ENCODE data around the gene IFNA2.
A peak's percentile ranks its signal among the peaks of the same experiment; 100 is the strongest.
"Not testable (repeated sequence)": the region's sequence is repeated elsewhere in the genome, so short reads cannot be mapped to it uniquely, and the experiment has no call there.

IFNA2 gene

GRCh38 chr9:21385131-21385670 lies at the start of gene IFNA2:
Gene IFNA2, minus strand, starts transcription at chr9:21385398. Its CDS starts 69 bp downstream, at chr9:21385329.
- DNase-seq, result no peak

GRCh38 chr9:21435015-21435383 lies 49.8 kb upstream of the IFNA2 start:
- DNase-seq, result not testable (repeated sequence)

DNA sequence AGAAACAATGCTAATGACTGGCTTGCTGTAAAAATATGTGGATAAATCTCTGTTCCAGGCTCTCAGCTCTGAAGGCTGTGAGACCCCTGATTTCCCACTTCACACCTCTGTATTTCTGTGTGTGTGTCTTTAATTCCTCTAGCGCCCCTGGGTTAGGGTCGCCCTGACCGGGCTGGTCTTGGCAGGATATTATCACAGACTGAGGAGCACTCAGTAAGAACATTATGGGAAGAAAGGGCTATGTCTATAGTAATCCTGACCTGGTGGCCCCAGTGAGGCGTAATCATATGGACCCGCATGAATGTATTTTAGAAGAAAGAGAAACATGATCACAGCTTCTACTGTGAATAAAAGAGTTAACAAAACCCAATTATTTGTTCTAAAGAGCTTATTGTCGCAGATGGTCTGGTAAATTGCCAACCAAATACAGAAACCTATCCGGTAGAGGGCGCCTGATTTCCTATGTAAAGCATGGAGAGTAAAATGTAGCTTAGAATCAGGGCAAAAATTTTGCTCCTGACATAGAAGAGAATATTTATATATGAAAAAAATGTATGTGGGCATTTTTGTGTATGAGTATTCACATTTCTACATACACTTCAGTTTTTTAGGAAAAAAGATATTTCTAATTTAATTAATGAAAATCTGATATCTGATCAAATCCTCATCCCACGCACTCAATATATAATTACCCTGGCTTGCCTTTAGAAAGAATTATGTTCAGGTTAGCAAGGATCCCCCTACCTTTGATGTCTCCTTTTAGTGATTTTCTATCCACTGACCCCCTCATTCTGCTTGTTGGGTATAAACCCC lies 49.2 kb upstream of the IFNA2 start:
- peak; percentile 34 to 85 for DNase-seq

DNA sequence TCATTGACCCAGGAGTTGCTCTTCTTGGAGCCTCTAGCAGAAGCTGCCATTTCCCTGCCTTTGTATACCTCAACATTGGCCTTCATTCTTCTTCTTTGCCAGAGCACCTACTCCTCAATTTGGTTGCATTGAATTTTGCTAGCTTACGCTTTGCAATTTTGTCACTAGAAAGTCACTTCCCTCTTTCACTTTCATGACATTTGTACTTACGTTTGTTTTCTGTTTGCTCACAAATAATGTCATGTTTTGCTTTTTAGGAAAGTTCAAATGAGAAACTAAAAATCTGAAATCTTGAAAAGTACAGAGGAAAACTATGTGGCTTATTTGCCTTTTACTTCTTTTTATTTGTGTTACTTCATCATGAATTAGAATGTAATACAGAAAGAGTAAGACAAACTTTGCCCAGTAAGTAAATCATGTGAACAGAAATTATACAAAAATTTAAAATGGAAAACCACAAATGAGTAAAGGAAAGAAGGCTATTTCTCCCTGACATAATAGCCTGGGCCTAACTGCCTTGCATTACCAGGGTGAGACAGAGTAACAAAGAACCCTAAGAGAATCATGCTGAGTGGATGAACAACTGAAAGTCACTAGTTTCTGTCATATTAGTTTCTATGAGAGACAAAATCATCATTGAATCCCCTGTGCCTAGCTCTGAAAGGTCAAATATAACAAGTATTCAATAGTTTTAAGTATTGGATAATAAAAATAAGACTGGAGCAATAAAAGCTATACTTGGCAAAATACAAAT lies 47.7 kb upstream of the IFNA2 start:
- DNase-seq, result no peak

DNA sequence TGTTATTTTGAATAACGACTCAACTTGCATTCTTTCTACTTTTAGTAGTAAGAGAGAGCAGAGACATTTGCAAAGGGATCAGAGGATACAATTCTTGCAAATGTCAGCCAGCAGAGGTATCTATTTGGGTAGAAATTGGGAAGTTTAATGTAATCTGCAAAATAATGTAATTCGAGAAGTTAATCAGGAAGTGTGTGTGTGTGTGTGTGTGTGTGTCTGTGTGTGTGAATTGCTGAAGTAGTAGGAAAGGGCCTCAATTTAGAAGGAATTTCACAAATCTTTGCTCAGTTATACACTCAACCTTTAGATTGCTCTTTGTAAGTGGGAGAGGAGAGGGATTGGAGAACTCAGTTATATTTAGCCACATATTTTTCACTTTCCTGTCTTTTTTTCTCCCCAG lies 44.0 kb upstream of the IFNA2 start:
- DNase-seq, result no peak

DNA sequence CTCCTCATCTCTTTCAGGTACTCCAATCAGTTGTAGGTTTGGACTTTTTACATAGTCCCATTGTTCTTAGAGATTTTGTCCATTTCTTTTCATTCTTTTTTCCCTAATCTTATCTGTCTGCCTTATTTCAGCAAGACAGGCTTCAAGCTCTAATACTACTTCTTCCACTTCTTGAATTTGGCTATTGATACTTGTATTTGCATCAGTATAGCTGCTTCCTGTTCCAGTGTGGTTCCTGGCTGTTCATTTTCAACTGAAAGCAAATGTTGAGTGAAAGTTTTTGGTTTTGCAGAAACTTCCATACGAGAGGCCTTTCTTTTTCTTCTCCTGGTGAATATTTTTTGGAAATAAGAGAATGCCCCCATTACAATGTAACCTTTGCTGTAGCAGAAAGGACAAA lies 43.0 kb upstream of the IFNA2 start:
- DNase-seq, result no peak

- no peak for DNase-seq
Observed at GRCh38 chr9:21415493-21416267, 30.5 kb upstream of the IFNA2 start.

DNA sequence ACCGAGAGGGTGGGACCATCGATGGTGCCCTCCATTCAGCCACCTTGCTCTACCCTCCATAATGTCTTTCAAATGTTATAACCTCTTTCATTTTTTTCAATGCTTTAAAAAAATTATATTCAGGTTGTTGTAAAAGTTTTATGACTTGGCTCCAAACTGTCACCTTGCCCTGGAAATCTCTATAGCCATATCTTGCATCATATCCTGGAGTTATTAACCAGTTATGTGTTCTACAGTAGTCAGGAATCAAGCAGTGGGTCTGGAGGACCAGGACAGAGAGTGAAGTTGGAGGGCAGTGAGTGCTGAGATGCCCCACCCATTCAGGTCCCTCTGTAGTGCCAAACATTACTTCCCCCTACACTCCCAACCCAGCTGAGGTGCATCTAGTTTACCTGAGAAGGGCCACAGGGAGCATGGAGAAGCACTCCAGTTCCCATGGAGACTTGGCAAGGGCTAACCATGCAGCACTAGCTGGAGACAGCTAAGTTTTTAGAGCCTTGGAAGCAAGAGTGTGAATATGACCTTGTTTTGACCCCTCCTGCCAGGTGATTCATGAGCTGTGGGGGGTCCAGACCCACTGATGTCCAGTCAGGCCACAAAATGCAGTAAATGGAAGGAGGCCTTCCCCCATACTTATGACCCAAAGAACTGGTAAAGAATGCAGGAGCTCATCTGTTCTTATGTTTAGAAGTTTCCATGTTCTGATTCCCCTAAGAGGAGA lies 29.2 kb upstream of the IFNA2 start:
- no peak for DNase-seq

- no peak for DNase-seq
Observed at GRCh38 chr9:21413624-21414023, 28.4 kb upstream of the IFNA2 start.

DNA sequence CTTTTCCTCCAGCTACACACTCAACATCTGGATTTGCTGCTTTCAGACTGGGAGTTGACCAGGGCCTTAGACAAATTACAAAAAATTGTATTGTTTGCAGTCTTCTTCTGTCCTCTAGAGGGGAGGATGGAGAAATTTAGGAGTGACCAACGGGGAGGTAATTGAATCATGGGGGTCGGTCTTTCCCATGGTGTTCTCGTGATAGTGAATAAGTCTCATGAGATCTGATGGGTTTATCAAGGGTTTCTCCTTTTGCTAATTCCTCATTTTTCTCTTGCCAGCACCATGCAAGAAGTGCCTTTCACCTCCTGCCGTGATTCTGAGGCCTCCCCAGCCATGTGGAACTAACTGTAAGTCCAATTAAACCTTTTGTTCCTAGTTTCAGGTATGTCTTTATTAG lies 28.0 kb upstream of the IFNA2 start:
- DNase-seq, result no peak

DNA sequence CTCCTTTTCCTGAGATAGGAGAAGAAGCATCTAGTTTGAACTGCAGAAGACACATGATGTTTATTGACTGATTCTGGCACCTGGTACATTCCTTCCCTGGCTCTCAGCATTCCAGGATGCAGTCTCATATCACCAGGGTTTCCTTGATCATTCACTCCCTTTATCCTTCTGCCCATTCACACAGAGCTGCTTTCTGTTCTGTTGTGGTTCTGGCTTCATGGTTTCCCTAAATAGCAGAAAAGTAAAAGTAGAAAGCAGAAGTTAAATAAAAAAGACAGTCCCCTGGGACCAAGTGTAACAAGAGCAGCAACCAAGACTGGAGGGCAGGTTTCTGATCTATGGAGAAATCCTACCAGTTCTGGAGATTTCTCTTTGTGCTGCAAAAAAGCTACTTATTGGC lies 26.9 kb upstream of the IFNA2 start:
- no peak for DNase-seq

GRCh38 chr9:21408817-21409216 lies 23.6 kb upstream of the IFNA2 start, which contains the start of gene IFNA8:
Gene IFNA8, plus strand, starts transcription at chr9:21409117. Its CDS starts 60 bp downstream, at chr9:21409177.
- no peak for DNase-seq

DNA sequence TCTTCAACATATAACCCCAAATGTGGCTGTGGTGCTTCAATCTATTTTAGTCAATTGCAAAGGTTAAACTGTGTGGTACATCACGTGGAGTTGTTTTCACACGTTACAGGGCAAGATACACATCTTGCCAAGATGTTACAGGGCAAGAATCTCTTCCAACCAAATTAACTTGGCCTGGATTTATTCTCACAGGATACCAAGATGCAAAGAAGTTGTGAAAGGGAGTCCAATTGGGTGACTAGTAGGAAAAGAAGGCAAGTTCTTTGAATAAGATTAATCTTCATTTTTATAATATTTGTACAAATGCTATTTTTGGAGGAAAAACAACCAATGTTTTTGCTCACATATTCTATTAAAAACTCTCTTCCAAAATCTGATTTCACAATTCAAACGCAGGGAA lies 18.9 kb upstream of the IFNA2 start:
- no peak for DNase-seq

- DNase-seq, result no peak
Observed at GRCh38 chr9:21402386-21403251, 17.4 kb upstream of the IFNA2 start.

GRCh38 chr9:21399956-21400355 lies 14.8 kb upstream of the IFNA2 start:
- DNase-seq, result no peak

DNA sequence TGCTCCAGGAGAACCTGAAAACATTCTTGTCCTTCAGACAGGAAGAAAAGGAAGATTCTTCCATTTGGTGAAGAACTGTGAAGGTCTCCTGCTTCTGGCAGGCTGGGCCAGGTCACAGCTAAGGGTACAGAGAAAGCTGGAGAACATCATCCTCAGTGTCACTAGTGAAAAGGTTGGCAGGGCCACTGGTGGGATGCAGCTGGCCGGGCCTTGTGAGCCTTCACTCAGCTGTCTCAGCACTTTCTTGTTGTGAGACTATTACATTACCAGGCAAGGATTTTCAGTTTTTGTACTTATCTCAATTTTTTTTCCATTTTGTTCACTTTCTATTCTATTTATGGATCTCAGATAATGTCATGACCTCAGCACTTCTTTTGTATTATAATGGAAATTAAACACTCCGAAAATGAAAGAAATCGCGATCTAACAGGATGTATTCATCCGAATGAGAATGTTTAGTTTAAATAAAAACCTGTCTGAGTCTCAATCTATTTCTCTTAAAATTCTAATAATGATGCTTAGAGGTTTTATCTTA lies 13.8 kb upstream of the IFNA2 start:
- no peak for DNase-seq

- DNase-seq, result peak in 1 of 2 experiments; percentile 47
Observed at GRCh38 chr9:21395778-21396717, 10.8 kb upstream of the IFNA2 start.

DNA sequence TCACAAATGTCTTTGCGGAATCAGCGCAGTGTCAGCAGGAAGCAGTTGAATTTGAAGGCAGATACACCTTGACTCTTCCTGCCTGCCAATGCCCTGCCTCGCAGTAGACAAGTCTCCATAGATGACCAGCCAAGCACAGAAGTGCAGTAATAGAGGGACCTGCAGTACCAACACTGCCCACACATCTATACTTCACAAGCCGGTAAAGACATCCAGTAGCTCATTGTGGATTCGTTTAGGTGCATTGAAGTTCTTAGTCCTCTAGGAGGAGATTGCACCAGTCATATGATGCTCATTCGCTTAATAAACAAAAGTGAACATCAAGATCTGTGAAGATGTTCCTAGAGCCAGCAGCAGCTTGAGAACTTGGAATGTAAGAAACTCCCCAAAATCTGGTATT lies 7.1 kb upstream of the IFNA2 start:
- no peak for DNase-seq

DNA sequence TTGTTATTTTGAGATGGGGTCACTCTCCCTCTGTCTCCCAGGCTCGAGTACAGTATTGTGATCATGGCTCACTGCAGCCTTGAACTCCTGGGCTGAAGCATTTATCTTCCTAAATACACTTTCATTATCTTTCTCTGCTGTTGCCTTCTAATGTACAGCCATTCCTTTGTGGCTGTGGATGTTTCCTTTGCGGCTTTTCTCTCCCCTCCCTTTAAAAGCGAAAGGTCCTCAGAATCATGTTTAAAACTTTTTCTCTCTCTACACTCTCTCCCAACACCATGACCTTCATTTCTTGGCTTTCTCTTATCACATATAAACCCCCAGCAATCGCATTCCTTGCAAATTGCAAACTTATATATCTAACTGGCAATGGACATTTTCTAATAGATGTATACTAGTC lies 1.6 kb downstream of the IFNA2 start:
- DNase-seq, result no peak

Data from NCI-H446 (cell line).